GM13976 (cell line): Measurements from ENCODE around the gene MRPL14.
A peak's percentile ranks its signal among the peaks of the same experiment; 100 is the strongest.

Experiments used
- DNase-seq: peaks from one replicate; pipeline ENCODE4 v3.0.0; 2012; ENCODE audit warnings: low spot score
- CTCF ChIP-seq: IDR thresholded peaks from 2 replicates; pipeline ENCODE4 v1.5.1; 2012; ENCODE audit warnings: borderline replicate concordance, mild to moderate bottlenecking; ENCODE audit not compliant: insufficient read depth; ENCODE audit errors: extremely low read depth, missing control alignments, control extremely low read depth
- in situ Hi-C: fragments of 300-500 bp; cut with MboI; formaldehyde crosslinking; loops from one replicate; pipeline ENCODE4 v1.12.0; 2022; ENCODE audit warnings: low sequenced_read_pairs, mixed read lengths, inconsistent platforms; ENCODE audit not compliant: unreplicated experiment

The MRPL14 gene

DNA sequence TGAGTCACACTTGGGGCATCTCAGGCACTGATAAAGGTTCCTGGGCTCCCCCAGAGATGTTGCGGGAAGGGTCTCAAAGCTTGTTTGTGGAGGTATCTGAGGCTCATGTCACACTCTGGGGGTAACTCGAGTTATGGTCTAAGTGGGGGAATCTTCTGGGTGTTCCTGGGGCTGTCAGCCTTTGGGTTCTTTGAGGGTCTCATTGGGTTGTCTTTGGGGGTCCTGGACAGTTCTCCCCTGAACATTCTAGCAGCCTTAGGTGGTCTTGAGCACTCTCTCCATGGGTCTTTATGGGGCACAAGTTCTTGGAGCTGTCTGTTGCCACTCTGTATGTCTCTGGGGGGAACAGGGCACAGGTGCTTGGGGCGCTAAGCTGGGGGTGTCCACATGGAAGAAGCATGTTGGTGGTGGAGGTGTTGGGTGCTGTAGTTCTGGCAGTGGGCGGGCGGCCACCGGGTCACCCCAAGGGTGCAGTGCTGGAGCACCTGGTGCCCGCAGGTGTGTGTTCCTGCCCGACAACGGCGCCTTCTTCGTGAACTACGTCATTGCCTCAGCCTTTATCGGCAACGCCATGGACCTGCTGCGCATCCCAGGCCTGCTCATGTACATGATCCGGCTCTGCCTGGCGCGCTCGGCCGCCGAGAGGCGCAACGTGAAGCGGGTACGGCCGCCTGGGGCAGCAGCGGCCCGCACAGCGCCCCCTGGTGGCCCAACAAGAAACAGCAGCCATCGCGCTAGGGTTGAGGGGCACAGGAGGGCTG is 24.3 kb upstream of the MRPL14 start:
- peak; percentile 99 for TF ChIP-seq CTCF
- in situ Hi-C loops: no loop called here
- DNase-seq: peak; percentile 93

GRCh38 chr6:44150317-44150917 is 23.2 kb upstream of the MRPL14 start:
- TF ChIP-seq CTCF: no peak
- in situ Hi-C loops: no loop called here
- no peak for DNase-seq

GRCh38 chr6:44149369-44150012 is 22.2 kb upstream of the MRPL14 start:
- DNase-seq: no peak
- in situ Hi-C loops: no loop called here
- TF ChIP-seq CTCF: no peak

- no peak for DNase-seq
- in situ Hi-C loops: no loop called here
- TF ChIP-seq CTCF: no peak
These were observed 21.1 kb upstream of the MRPL14 start for GRCh38 chr6:44148306-44148705.

- DNase-seq: no peak
- no peak for TF ChIP-seq CTCF
- in situ Hi-C loops: no loop called here
These were observed 20.0 kb upstream of the MRPL14 start for GRCh38 chr6:44147256-44147655.

DNA sequence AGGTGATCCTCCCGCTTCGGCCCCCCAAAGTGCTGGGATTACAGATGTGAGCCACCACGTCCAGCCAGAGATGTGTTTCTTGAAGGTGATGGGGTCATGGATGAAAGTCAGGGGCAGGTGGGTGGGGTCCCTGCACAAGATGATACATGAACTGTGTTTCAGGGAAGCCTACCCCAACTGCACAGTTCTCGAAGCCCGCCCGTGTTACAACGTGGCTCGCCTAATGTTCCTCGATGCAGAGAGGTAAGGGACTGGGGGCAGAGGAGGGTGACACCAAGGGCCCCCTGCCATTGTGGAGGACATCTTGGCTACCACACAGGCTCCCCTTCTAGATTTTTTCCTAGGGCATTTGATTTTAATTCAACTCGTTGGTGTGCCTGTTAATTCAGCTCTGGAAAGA is 19.4 kb upstream of the MRPL14 start:
- in situ Hi-C loops: no loop called here
- no peak for DNase-seq
- TF ChIP-seq CTCF: no peak
